ENCODE results near the gene PUM1.
"Not testable (repeated sequence)": the region's sequence is repeated elsewhere in the genome, so short reads cannot be mapped to it uniquely, and the experiment has no call there.

The PUM1 gene

DNA sequence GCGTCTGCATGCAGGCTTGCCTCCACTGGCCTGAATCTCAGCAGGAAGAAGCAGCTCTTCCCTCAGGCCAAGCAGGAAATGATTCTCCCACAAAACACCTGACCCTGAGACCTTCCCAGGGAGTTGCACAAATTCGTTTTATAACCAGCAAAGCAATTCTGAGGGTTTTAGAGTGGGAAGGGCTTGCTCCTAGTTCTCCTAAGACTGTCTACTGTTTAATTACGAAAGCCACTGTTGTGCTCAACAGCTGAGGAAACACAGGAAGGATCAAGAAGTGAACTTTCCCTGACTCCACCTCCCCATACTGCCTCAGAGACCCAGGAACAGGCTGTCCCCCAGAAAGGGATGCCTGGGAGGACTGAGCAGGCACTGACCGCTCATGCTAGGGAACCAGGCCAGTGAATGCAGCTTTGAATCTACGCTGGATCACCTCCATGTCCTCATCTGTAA lies 37.0 kb upstream of the PUM1 start:
- DNase-seq (ENCODE audit: low read depth, low spot score) = peak; percentile 41
- H3K4me3 ChIP-seq (ENCODE audit: low read depth, low read length) = no peak overlapping the region
- TF ChIP-seq, protein P1, sequence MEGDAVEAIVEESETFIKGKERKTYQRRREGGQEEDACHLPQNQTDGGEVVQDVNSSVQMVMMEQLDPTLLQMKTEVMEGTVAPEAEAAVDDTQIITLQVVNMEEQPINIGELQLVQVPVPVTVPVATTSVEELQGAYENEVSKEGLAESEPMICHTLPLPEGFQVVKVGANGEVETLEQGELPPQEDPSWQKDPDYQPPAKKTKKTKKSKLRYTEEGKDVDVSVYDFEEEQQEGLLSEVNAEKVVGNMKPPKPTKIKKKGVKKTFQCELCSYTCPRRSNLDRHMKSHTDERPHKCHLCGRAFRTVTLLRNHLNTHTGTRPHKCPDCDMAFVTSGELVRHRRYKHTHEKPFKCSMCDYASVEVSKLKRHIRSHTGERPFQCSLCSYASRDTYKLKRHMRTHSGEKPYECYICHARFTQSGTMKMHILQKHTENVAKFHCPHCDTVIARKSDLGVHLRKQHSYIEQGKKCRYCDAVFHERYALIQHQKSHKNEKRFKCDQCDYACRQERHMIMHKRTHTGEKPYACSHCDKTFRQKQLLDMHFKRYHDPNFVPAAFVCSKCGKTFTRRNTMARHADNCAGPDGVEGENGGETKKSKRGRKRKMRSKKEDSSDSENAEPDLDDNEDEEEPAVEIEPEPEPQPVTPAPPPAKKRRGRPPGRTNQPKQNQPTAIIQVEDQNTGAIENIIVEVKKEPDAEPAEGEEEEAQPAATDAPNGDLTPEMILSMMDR (IDR thresholded peaks at IDR 0.05; ENCODE audit: low read depth, low read length) = no peak
- in situ Hi-C loops (cut with HindIII; ENCODE audit: low sequenced_read_pairs) = no loop called here

DNA sequence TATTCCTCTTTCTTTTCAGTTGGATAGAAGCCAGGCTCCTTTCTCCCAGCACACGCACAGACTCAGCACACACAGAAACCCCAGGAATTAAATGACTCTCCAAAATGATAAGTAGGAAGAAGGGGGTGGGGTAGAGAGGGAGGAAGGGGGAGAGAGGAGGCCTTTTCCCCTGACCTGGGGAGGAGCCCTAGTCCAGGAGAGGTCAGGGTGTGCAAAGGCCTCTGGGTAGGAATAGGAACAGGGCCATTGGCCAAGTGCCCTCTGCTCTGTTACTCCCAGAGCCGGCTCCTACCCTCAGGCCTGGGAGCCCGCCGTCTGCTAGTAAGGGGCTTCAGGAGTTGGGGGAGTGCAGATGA lies 35.6 kb upstream of the PUM1 start:
- DNase-seq (ENCODE audit: low read depth, low spot score) = peak; percentile 62
- H3K4me3 ChIP-seq (ENCODE audit: low read depth, low read length) = no peak overlapping the region
- TF ChIP-seq, protein P1 (IDR thresholded peaks at IDR 0.05; ENCODE audit: low read depth, low read length) = no peak
- in situ Hi-C loops (cut with HindIII; ENCODE audit: low sequenced_read_pairs) = no loop called here

DNA sequence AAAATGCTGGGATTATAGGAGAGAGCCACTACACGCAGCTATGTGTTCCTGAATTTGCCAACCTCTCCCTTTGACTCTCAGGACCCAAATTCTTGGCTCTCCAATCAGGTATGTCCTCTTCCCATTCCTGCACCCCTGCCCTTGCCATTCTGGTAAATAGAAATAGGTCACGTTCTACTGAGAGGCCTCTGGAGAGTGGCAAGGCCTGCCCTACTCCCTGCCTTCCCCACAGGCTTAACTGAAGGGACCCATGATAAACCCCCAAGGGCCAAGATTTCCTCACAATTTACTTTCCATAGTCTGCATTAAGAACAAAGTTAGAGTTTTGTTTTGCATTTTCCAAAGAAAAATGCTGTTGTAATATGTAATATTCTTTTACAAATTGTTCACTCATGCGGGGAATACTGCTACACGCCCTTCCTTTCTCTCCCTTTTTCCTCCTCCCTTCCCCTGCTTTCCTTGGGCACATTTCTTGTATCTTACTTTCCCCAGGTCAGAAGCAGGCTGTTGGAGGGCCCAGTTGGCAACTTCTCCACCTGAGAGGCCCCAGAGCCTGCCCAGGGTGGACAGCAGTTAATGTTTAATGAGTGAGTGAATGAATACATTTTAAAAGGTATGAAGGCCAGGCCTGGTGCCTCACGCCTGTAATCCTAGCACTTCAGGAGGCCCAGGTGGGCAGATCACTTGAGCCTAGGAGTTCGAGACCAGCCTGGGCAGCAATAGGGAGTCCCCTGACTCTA lies 33.9 kb upstream of the PUM1 start:
- no peak overlapping the region for H3K4me3 ChIP-seq (ENCODE audit: low read depth, low read length)
- in situ Hi-C loops (cut with HindIII; ENCODE audit: low sequenced_read_pairs) = no loop called here
- DNase-seq (ENCODE audit: low read depth, low spot score) = no peak
- TF ChIP-seq, protein P1 (IDR thresholded peaks at IDR 0.05; ENCODE audit: low read depth, low read length) = no peak

DNA sequence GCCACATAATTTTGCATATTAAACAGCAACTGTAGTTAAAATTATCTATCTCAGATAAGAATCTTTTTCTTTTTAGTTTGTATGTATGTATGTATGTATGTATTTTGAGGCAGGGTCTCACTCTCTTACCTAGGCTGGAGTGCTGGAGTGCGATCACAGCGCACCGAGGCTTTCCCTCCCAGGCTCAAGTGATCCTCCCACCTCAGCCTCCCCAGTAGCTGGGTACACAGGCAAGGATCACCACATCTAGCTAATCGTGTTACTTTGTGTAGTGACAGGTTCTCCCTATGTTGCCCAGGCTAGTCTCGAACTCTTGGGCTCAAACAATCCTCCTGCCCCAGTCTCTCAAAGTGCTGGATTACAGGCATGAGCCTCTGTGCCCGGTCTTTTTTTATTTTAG lies 30.5 kb upstream of the PUM1 start:
- H3K4me3 ChIP-seq (ENCODE audit: low read depth, low read length) = no peak overlapping the region
- in situ Hi-C loops (cut with HindIII; ENCODE audit: low sequenced_read_pairs) = no loop called here
- DNase-seq (ENCODE audit: low read depth, low spot score) = no peak
- TF ChIP-seq, protein P1 (IDR thresholded peaks at IDR 0.05; ENCODE audit: low read depth, low read length) = no peak

DNA sequence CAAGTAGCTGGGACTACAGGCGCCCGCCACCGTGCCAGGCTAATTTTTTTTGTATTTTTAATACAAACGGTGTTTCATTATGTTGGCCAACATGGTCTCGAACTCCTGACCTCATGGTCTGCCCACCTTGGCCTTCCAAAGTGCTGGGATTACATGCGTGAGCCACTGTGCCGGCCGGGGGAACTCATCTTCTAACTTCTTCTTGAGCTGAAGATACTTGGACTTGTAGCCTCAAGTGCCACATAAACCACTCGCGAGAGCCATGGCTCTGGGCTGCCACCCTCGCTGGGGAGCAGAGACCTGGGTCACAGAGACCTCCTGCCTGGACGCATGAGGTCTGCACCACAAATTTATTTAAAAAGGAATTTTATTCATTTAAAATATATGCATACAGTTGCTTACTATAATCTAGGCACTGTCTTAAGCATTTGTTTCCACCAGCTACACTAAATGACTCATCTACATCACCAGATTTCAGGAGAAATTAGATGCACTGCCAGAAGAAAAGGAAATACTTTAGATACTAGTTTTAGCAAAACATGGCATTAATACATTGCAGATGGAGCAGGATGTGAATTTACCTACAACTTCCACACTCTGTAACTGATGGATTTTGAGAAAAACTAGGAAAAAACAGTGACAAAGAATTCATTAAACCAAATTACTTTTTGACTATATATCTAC lies 29.9 kb upstream of the PUM1 start:
- TF ChIP-seq, protein P1 (IDR thresholded peaks at IDR 0.05; ENCODE audit: low read depth, low read length) = no peak
- in situ Hi-C loops (cut with HindIII; ENCODE audit: low sequenced_read_pairs) = no loop called here
- peak; percentile 68 for DNase-seq (ENCODE audit: low read depth, low spot score)

DNA sequence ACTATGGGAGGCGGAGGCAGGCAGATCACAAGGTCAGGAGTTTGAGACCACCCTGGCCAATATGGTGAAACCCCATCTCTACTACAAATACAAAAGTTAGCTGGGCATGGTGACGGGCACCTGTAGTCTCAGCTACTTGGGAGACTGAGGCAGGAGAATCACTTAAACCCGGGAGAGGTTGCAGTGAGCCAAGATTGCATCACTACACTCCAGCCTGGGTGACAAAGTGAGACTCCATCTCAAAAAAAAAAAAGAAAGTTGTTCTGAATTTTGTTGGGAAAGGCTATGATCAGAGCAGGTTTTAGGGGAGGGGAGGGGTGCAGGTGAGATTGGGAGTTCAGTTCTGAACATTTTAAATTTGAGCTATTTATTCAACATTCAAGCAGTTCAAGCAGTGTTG lies 22.6 kb upstream of the PUM1 start:
- H3K4me3 ChIP-seq (ENCODE audit: low read depth, low read length); DNase-seq (ENCODE audit: low read depth, low spot score); in situ Hi-C loops (cut with HindIII; ENCODE audit: low sequenced_read_pairs): not testable (repeated sequence)

More for the DNA sequence above, 29.9 kb upstream of the PUM1 start:
- no peak overlapping the region for H3K4me3 ChIP-seq (ENCODE audit: low read depth, low read length)
